ENCODE measurements around the gene CDYL. TPM values are rescaled to one million over a fixed set of nuclear protein-coding genes. Genes with fewer than 3 reads are reported as not detected.

Gene CDYL
- total and polyA plus RNA-seq, 7 donors, result 14.2 to 82.8 (median 37.9) TPM

GRCh38 chr6:4979426-4979825 lies 203.2 kb downstream of the CDYL start:
- WGBS, 2 donors, result 66 to 77% methylated on average over 3 of the region's 3 CpGs
- no peaks in the 10 kb centered on the region for H3K27me3 ChIP-seq
- TF ChIP-seq CTCF (IDR thresholded peaks at IDR 0.05), result no peak
- no peak for TF ChIP-seq EP300 (IDR thresholded peaks at IDR 0.05)
- TF ChIP-seq POLR2A (IDR thresholded peaks at IDR 0.05), result no peak
- no peak for TF ChIP-seq POLR2AphosphoS5 (IDR thresholded peaks at IDR 0.05)
- peaks cover 0 to 8% (median 3%) of the 10 kb centered on the region in 4 donors for H3K9me3 ChIP-seq
- no peak overlapping the region for H3K4me3 ChIP-seq
- no peak overlapping the region for H3K27ac ChIP-seq
- H3K4me1 ChIP-seq, result peaks cover 0 to 11% (median 5%) of the 10 kb centered on the region in 4 donors
- no peak for DNase-seq
- intact Hi-C loops (cut with DNase I), result no loop called here
- H3K36me3 ChIP-seq, result no peaks in the 10 kb centered on the region

GRCh38 chr6:4981761-4982160 lies 205.6 kb downstream of the CDYL start:
- H3K27ac ChIP-seq, result no peak overlapping the region
- H3K4me3 ChIP-seq, result no peak overlapping the region
- peaks cover 0 to 8% (median 3%) of the 10 kb centered on the region in 4 donors for H3K9me3 ChIP-seq
- no peaks in the 10 kb centered on the region for H3K27me3 ChIP-seq
- TF ChIP-seq POLR2AphosphoS5 (IDR thresholded peaks at IDR 0.05) (no peak), POLR2A (IDR thresholded peaks at IDR 0.05) (no peak), CTCF (IDR thresholded peaks at IDR 0.05) (no peak), EP300 (IDR thresholded peaks at IDR 0.05) (no peak)
- H3K36me3 ChIP-seq, result no peaks in the 10 kb centered on the region
- H3K4me1 ChIP-seq, result no peaks in the 10 kb centered on the region
- intact Hi-C loops (cut with DNase I), result no loop called here
- DNase-seq, result no peak
- 44 to 77% methylated on average over 6 of the region's 6 CpGs for WGBS, 2 donors

GRCh38 chr6:4983322-4983721 lies 207.1 kb downstream of the CDYL start:
- intact Hi-C loops (cut with DNase I), result no loop called here
- no peaks in the 10 kb centered on the region for H3K36me3 ChIP-seq
- no peaks in the 10 kb centered on the region for H3K27me3 ChIP-seq
- no peak for DNase-seq
- peaks cover 0 to 8% (median 3%) of the 10 kb centered on the region in 4 donors for H3K9me3 ChIP-seq
- TF ChIP-seq CTCF (IDR thresholded peaks at IDR 0.05), result no peak
- TF ChIP-seq POLR2AphosphoS5 (IDR thresholded peaks at IDR 0.05), result no peak
- no peak for TF ChIP-seq EP300 (IDR thresholded peaks at IDR 0.05)
- TF ChIP-seq POLR2A (IDR thresholded peaks at IDR 0.05), result no peak
- no peak overlapping the region for H3K4me3 ChIP-seq
- no peaks in the 10 kb centered on the region for H3K4me1 ChIP-seq
- WGBS, 2 donors, result 85 to 89% methylated on average over 6 of the region's 6 CpGs
- H3K27ac ChIP-seq, result no peak overlapping the region

- peaks cover 0 to 4% (median 0%) of the 10 kb centered on the region in 4 donors for H3K36me3 ChIP-seq
- H3K4me1 ChIP-seq, result no peaks in the 10 kb centered on the region
- intact Hi-C loops (cut with DNase I), result no loop called here
- WGBS, 2 donors, result 80 to 88% methylated on average over 3 of the region's 3 CpGs
- no peak for TF ChIP-seq EP300 (IDR thresholded peaks at IDR 0.05)
- TF ChIP-seq POLR2A (IDR thresholded peaks at IDR 0.05), result no peak
- no peak for TF ChIP-seq POLR2AphosphoS5 (IDR thresholded peaks at IDR 0.05)
- no peak for TF ChIP-seq CTCF (IDR thresholded peaks at IDR 0.05)
- no peak overlapping the region for H3K4me3 ChIP-seq
- no peak overlapping the region for H3K27ac ChIP-seq
- DNase-seq, result no peak
- H3K9me3 ChIP-seq, result no peaks in the 10 kb centered on the region
- no peaks in the 10 kb centered on the region for H3K27me3 ChIP-seq
These were observed 210.8 kb downstream of the CDYL start for GRCh38 chr6:4986999-4987398.

GRCh38 chr6:4987432-4987831 lies 211.2 kb downstream of the CDYL start:
- no peaks in the 10 kb centered on the region for H3K4me1 ChIP-seq
- 71 to 74% methylated on average over 4 of the region's 4 CpGs for WGBS, 2 donors
- no peak overlapping the region for H3K27ac ChIP-seq
- H3K27me3 ChIP-seq, result no peaks in the 10 kb centered on the region
- H3K36me3 ChIP-seq, result peaks cover 0 to 4% (median 0%) of the 10 kb centered on the region in 4 donors
- no peak for DNase-seq
- intact Hi-C loops (cut with DNase I), result no loop called here
- no peak overlapping the region for H3K4me3 ChIP-seq
- TF ChIP-seq POLR2AphosphoS5 (IDR thresholded peaks at IDR 0.05) (no peak), POLR2A (IDR thresholded peaks at IDR 0.05) (no peak), EP300 (IDR thresholded peaks at IDR 0.05) (no peak), CTCF (IDR thresholded peaks at IDR 0.05) (no peak)
- no peaks in the 10 kb centered on the region for H3K9me3 ChIP-seq
